SU-DHL-6 (cell line): ENCODE results near the gene MTHFSD.

Experiments used
- EZH2phosphoT487 ChIP-seq: fragments of 200-600 bp; sonication (generic), shearing (Covaris generic); conservative IDR thresholded peaks from 2 replicates; pipeline ENCODE4 v1.6.1; 2018; ENCODE audit warnings: mild to moderate bottlenecking, antibody characterized with exemption, low read length, moderate library complexity, mixed read lengths
- TF ChIP-seq, protein P1 (sequence below): fragments of 200-600 bp; sonication (generic); IDR thresholded peaks from one replicate; pipeline ENCODE4 v1.5.1; 2017; ENCODE audit warnings: antibody characterized with exemption, mild to moderate bottlenecking, low read length, moderate library complexity; ENCODE audit not compliant: insufficient read depth, poor library complexity, severe bottlenecking

DNA sequence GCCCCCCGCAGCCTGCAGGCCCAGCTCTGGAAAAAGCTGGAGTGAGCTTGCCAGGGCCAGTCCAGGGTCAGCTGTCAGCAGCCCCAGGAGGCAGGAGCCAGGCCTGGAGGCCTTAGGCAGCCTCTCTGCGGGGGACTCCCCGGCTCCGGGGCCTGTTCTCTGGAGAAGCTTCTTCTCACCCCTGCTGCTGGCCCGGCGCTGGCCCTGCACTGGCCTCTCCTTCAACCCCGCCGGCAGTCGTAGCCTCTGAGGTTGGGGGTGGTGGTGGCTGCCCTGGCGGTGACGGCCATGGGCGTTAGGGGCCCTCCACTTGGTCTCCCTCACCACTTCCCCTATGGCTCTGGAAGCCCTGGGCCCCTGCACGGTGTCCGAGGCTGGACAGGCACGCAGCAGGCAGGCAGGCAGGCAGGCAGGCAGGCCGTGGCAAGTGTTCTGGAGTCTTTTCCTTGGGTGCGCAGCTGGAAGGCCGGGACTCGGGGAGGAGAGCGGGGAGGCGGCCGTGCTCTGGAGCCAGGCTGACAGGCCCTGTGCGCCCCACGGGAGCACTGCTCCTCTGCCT lies 42.7 kb downstream of the MTHFSD start:
- TF ChIP-seq, protein P1, sequence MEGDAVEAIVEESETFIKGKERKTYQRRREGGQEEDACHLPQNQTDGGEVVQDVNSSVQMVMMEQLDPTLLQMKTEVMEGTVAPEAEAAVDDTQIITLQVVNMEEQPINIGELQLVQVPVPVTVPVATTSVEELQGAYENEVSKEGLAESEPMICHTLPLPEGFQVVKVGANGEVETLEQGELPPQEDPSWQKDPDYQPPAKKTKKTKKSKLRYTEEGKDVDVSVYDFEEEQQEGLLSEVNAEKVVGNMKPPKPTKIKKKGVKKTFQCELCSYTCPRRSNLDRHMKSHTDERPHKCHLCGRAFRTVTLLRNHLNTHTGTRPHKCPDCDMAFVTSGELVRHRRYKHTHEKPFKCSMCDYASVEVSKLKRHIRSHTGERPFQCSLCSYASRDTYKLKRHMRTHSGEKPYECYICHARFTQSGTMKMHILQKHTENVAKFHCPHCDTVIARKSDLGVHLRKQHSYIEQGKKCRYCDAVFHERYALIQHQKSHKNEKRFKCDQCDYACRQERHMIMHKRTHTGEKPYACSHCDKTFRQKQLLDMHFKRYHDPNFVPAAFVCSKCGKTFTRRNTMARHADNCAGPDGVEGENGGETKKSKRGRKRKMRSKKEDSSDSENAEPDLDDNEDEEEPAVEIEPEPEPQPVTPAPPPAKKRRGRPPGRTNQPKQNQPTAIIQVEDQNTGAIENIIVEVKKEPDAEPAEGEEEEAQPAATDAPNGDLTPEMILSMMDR, result no peak
- TF ChIP-seq EZH2phosphoT487, result no peak
